Stimulated activated naive CD8-positive, alpha-beta T cell treated with anti-CD3 and anti-CD28 coated beads, Interleukin-15, Interleukin-2, amounts not matched to agents 100 U/mL and 50 U/mL, for 24 hours (primary cell): ENCODE measurements around the gene COL6A6.
"Not testable (repeated sequence)": the region's sequence is repeated elsewhere in the genome, so short reads cannot be mapped to it uniquely, and the experiment has no call there.

Experiments used
- ATAC-seq: fragments of 150-1000 bp; cut with Tn5 transposase; one replicate; pipeline ENCODE4 v1.10.0; 2021
- DNase-seq: peaks from one replicate; pipeline ENCODE4 v3.0.0; 2021

Gene COL6A6

GRCh38 chr3:130537673-130538304, 20.8 kb downstream of the COL6A6 start:
- no peak for DNase-seq
- ATAC-seq = no peak

GRCh38 chr3:130539005-130539404, 22.0 kb downstream of the COL6A6 start:
- ATAC-seq (no peak), DNase-seq (peak; percentile 49)

GRCh38 chr3:130543322-130543721, 26.3 kb downstream of the COL6A6 start:
- DNase-seq (no peak), ATAC-seq (no peak)

GRCh38 chr3:130546920-130547679, 30.1 kb downstream of the COL6A6 start:
- ATAC-seq (no peak), DNase-seq (no peak)

- DNase-seq, ATAC-seq: not testable (repeated sequence)
Measured at GRCh38 chr3:130547680-130548065, 30.7 kb downstream of the COL6A6 start.

- DNase-seq = no peak
Measured at GRCh38 chr3:130548356-130548755, 31.4 kb downstream of the COL6A6 start.

GRCh38 chr3:130557336-130558035, 40.5 kb downstream of the COL6A6 start:
- ATAC-seq = no peak

More at GRCh38 chr3:130548356-130548755, 31.4 kb downstream of the COL6A6 start:
- no peak for ATAC-seq

GRCh38 chr3:130558366-130558765, 41.4 kb downstream of the COL6A6 start:
- ATAC-seq = no peak

More at GRCh38 chr3:130557336-130558035, 40.5 kb downstream of the COL6A6 start:
- no peak for DNase-seq

GRCh38 chr3:130565224-130565623, 48.2 kb downstream of the COL6A6 start:
- ATAC-seq (no peak), DNase-seq (no peak)

More at GRCh38 chr3:130558366-130558765, 41.4 kb downstream of the COL6A6 start:
- DNase-seq = no peak
